Measurements from ENCODE around the gene TUBB.

DNA sequence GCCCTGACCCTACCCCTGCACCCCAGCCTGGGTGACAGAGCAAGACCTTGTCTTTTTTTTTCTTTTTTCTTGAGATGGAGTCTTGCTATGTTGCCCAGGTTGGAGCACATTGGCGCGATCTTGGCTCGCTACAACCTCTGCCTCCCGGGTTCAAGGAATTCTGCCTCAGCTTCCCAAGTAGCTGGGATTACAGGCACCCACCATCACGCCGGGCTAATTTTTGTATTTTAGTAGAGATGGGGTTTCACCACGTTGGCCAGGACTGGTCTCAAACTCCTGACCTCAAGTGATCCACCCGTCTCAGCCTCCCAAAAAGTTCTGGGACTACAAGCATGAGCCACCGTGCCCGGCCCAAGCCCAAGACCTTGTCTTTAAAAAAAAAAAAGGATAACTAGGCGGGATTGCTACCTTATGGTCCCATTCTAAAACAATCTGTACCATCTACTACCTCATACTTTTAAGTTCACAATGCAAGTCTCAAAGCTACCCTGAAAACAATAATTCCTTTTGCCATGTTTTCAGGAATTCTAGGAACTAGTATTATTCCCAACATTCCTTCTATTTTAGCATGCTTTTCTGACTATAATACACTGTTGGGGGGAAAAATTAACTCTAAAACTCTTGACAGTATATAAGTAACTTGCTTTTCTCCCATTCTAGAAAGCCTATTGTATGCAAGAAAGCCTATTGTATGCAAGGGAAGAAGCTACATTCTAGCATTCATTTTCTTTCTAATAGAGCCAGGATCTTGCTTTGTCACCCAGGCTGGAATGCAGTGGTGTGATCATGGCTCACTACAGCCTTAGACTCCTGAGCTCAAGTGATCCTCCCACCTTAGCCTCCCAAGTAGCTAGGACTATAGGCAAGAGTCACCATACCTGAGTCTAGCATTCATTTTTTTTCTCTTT is 6.6 kb downstream of the TUBB start:
- TF ChIP-seq, protein P1, sequence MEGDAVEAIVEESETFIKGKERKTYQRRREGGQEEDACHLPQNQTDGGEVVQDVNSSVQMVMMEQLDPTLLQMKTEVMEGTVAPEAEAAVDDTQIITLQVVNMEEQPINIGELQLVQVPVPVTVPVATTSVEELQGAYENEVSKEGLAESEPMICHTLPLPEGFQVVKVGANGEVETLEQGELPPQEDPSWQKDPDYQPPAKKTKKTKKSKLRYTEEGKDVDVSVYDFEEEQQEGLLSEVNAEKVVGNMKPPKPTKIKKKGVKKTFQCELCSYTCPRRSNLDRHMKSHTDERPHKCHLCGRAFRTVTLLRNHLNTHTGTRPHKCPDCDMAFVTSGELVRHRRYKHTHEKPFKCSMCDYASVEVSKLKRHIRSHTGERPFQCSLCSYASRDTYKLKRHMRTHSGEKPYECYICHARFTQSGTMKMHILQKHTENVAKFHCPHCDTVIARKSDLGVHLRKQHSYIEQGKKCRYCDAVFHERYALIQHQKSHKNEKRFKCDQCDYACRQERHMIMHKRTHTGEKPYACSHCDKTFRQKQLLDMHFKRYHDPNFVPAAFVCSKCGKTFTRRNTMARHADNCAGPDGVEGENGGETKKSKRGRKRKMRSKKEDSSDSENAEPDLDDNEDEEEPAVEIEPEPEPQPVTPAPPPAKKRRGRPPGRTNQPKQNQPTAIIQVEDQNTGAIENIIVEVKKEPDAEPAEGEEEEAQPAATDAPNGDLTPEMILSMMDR (IDR thresholded peaks at IDR 0.05; ENCODE audit: low read depth, low read length, missing input control), result no peak
- TF ChIP-seq, protein P2, sequence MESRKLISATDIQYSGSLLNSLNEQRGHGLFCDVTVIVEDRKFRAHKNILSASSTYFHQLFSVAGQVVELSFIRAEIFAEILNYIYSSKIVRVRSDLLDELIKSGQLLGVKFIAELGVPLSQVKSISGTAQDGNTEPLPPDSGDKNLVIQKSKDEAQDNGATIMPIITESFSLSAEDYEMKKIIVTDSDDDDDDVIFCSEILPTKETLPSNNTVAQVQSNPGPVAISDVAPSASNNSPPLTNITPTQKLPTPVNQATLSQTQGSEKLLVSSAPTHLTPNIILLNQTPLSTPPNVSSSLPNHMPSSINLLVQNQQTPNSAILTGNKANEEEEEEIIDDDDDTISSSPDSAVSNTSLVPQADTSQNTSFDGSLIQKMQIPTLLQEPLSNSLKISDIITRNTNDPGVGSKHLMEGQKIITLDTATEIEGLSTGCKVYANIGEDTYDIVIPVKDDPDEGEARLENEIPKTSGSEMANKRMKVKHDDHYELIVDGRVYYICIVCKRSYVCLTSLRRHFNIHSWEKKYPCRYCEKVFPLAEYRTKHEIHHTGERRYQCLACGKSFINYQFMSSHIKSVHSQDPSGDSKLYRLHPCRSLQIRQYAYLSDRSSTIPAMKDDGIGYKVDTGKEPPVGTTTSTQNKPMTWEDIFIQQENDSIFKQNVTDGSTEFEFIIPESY (IDR thresholded peaks at IDR 0.05), result no peak
- no peak for TF ChIP-seq TAF1 (conservative IDR thresholded peaks at IDR 0.05)
- TF ChIP-seq, protein P3, sequence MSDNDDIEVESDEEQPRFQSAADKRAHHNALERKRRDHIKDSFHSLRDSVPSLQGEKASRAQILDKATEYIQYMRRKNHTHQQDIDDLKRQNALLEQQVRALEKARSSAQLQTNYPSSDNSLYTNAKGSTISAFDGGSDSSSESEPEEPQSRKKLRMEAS (IDR thresholded peaks at IDR 0.05), result no peak
- TF ChIP-seq, protein P4, sequence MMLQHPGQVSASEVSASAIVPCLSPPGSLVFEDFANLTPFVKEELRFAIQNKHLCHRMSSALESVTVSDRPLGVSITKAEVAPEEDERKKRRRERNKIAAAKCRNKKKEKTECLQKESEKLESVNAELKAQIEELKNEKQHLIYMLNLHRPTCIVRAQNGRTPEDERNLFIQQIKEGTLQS (IDR thresholded peaks at IDR 0.05), result no peak
- TF ChIP-seq RXRA (IDR thresholded peaks at IDR 0.05), result no peak
- no peak for TF ChIP-seq JUND (IDR thresholded peaks at IDR 0.05)
